ENCODE data around the gene PPM1L. TPM values are rescaled to one million over a fixed set of nuclear protein-coding genes. Genes with fewer than 3 reads are reported as not detected.

Gene PPM1L
- total RNA-seq, 6 experiments from 2014 or later, result 1.3 to 1.7 (median 1.6) TPM

DNA sequence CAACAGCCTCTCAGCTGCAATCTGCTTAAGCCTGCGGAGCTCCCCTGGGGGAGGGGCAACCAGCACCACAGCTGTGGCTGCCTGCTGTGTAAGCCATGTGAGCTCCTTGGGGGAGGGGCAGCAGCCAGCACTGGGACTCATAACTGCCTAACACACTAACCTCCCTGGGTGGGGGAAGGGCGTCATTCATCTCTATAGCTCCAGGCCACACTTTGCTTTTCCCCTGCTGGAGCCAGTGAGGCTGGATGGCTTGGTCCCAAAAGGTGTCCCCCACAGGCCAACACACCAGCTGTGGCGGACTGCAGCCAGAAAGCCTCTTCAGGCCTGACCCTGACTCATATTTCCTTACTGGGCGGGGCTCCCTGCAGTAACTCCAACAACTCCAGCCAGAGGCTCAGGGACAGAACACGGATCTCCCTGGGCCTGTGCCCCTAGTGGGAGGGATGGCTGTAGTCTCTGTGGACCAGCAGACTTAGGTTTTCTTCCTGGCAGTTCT lies 129.8 kb downstream of the PPM1L start:
- H3K4me1 Mint-ChIP-seq (ENCODE audit: low read depth), result no peaks in the 10 kb centered on the region
- no peak for DNase-seq
- H3K27ac Mint-ChIP-seq, result no peak overlapping the region
- peaks cover 9% of the 10 kb centered on the region for H3K9me3 Mint-ChIP-seq
- no peaks in the 10 kb centered on the region for H3K36me3 Mint-ChIP-seq (ENCODE audit: low read depth)
- TF ChIP-seq, protein P1, sequence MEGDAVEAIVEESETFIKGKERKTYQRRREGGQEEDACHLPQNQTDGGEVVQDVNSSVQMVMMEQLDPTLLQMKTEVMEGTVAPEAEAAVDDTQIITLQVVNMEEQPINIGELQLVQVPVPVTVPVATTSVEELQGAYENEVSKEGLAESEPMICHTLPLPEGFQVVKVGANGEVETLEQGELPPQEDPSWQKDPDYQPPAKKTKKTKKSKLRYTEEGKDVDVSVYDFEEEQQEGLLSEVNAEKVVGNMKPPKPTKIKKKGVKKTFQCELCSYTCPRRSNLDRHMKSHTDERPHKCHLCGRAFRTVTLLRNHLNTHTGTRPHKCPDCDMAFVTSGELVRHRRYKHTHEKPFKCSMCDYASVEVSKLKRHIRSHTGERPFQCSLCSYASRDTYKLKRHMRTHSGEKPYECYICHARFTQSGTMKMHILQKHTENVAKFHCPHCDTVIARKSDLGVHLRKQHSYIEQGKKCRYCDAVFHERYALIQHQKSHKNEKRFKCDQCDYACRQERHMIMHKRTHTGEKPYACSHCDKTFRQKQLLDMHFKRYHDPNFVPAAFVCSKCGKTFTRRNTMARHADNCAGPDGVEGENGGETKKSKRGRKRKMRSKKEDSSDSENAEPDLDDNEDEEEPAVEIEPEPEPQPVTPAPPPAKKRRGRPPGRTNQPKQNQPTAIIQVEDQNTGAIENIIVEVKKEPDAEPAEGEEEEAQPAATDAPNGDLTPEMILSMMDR (IDR thresholded peaks at IDR 0.05), result no peak
- peaks cover 2% of the 10 kb centered on the region; the same call in 1 of the 2 replicates for H3K27me3 Mint-ChIP-seq (ENCODE audit: insufficient read depth)
- H3K4me3 Mint-ChIP-seq, result no peak overlapping the region

GRCh38 chr3:160886421-160886820 lies 130.4 kb downstream of the PPM1L start:
- Mint-ChIP-seq H3K4me3 (no peak overlapping the region), H3K27me3 (ENCODE audit: insufficient read depth) (peaks cover 2% of the 10 kb centered on the region; the same call in 1 of the 2 replicates), H3K27ac (no peak overlapping the region), H3K36me3 (ENCODE audit: low read depth) (no peaks in the 10 kb centered on the region), H3K4me1 (ENCODE audit: low read depth) (no peaks in the 10 kb centered on the region), H3K9me3 (peaks cover 9% of the 10 kb centered on the region)
- no peak for DNase-seq
- TF ChIP-seq, protein P1 (IDR thresholded peaks at IDR 0.05), result no peak

GRCh38 chr3:160893207-160893606 lies 137.2 kb downstream of the PPM1L start:
- Mint-ChIP-seq H3K36me3 (ENCODE audit: low read depth) (no peaks in the 10 kb centered on the region), H3K27me3 (ENCODE audit: insufficient read depth) (peaks cover 2% of the 10 kb centered on the region; the same call in 1 of the 2 replicates), H3K27ac (no peak overlapping the region), H3K9me3 (no peaks in the 10 kb centered on the region; the same call in none of the 2 replicates), H3K4me1 (ENCODE audit: low read depth) (no peaks in the 10 kb centered on the region), H3K4me3 (no peak overlapping the region)
- TF ChIP-seq, protein P1 (IDR thresholded peaks at IDR 0.05), result no peak
- no peak for DNase-seq

DNA sequence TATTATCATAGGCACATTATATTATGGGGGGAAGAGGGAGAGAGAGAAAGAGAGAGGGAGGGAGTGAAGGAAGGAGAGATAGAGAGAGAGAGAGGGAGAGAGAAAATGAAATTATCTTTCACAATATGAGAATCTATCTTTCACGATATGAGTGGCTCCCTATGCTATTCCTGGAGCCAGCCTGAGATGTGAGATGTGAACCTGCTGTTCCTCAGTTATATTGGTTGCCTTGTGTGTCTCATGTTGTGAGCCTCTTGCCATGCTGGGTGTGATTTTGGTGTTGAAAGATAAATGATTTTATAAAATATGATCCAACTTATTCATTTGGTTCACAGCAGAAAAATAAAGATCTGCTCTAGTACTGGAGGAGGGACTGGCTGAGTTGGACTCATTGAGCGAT lies 148.7 kb downstream of the PPM1L start:
- Mint-ChIP-seq H3K4me3 (no peak overlapping the region), H3K36me3 (ENCODE audit: low read depth) (no peaks in the 10 kb centered on the region), H3K9me3 (no peaks in the 10 kb centered on the region), H3K4me1 (ENCODE audit: low read depth) (no peaks in the 10 kb centered on the region), H3K27ac (no peak overlapping the region), H3K27me3 (ENCODE audit: insufficient read depth) (peaks cover 3% of the 10 kb centered on the region; the same call in 1 of the 2 replicates)
- no peak for DNase-seq
- TF ChIP-seq, protein P1 (IDR thresholded peaks at IDR 0.05), result no peak

GRCh38 chr3:160906646-160907045 lies 150.6 kb downstream of the PPM1L start:
- no peak overlapping the region for H3K27ac Mint-ChIP-seq

More at GRCh38 chr3:160906646-160907045, 150.6 kb downstream of the PPM1L start:
- TF ChIP-seq, protein P1 (IDR thresholded peaks at IDR 0.05), result no peak
- no peaks in the 10 kb centered on the region for H3K36me3 Mint-ChIP-seq (ENCODE audit: low read depth)
- H3K27me3 Mint-ChIP-seq (ENCODE audit: insufficient read depth), result peaks cover 7% of the 10 kb centered on the region; the same call in 1 of the 2 replicates
- no peak overlapping the region for H3K4me3 Mint-ChIP-seq
- H3K4me1 Mint-ChIP-seq (ENCODE audit: low read depth), result no peaks in the 10 kb centered on the region
- DNase-seq, result no peak
- H3K9me3 Mint-ChIP-seq, result no peaks in the 10 kb centered on the region
